HG02759 (cell line): ENCODE measurements around the gene PKP3.
"Not testable (repeated sequence)": the region's sequence is repeated elsewhere in the genome, so short reads cannot be mapped to it uniquely, and the experiment has no call there.

Experiments
- ATAC-seq: cut with Tn5 transposase; IDR thresholded peaks from one replicate; pipeline ENCODE4 v1.9.1; 2021; ENCODE audit warnings: mild to moderate bottlenecking, moderate library complexity; ENCODE audit not compliant: unreplicated experiment

Gene PKP3

GRCh38 chr11:363443-363805 lies 30.6 kb upstream of the PKP3 start:
- not testable (repeated sequence) for ATAC-seq

GRCh38 chr11:363948-364761 lies 29.9 kb upstream of the PKP3 start:
- no peak for ATAC-seq

DNA sequence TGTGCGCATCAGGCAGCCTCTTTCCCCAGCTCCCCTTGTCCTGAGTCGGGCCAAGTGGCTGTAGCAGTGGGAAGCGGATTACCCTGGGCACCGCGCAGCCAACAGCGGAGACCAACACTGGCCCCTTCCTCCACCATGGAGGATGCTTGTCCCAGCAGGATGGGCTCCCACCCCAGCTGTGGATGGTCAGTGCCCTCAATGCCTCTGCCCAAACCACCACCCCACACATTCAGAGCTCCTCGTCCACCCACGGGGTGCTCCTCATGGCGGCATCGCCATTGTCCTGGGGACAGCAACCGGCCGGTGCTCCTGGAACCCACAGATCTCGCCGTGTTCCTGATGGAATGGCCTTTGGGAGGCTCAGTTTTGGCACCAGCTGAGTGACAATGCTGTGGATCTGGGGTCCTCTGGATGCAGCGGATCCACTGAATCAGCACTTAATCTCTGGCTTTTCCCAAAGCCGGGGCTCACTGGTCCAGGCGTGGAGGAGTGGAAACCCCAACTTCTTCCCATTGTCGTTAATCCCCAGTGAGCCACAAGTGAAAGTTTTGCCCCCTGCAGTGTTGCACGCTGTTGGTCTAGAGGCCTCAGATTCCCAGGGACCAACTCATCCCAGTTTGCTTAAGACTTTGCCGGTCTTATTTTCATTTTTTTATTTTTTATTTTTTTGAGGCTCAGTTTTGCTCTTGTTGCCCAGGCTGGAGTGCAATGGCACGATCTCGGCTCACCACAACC lies 28.9 kb upstream of the PKP3 start:
- ATAC-seq: no peak

- ATAC-seq: no peak
Measured at GRCh38 chr11:365831-366230, 28.2 kb upstream of the PKP3 start.

DNA sequence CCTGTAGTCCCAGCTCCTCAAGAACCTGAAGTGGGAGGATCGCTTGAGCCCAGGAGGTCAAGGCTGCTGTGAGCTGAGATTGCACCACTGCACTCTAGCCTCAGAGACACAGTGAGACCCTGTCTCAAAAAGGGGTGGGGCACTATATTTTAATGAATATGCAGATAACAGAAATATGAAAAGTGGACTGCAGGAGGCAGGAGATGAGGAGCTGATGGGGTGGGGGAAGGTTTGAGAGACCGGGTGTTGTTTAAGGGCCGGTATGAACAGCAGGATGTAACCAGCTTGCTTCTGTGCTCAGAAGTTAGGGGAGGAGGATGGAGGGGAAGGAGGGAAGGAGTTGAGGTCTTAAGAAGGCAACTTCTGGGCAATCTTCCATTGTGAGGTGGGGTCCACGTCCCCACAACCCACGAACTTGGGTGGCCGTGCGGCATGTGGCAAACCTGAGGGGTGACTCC lies 26.0 kb upstream of the PKP3 start:
- ATAC-seq: no peak

- ATAC-seq: no peak
Measured at GRCh38 chr11:368414-369335, 25.3 kb upstream of the PKP3 start.

- ATAC-seq: no peak
Measured at GRCh38 chr11:369336-370018, 24.5 kb upstream of the PKP3 start, which contains the start of gene B4GALNT4. Gene B4GALNT4, plus strand, starts transcription at chr11:369499. Its CDS starts 305 bp downstream, at chr11:369804.

DNA sequence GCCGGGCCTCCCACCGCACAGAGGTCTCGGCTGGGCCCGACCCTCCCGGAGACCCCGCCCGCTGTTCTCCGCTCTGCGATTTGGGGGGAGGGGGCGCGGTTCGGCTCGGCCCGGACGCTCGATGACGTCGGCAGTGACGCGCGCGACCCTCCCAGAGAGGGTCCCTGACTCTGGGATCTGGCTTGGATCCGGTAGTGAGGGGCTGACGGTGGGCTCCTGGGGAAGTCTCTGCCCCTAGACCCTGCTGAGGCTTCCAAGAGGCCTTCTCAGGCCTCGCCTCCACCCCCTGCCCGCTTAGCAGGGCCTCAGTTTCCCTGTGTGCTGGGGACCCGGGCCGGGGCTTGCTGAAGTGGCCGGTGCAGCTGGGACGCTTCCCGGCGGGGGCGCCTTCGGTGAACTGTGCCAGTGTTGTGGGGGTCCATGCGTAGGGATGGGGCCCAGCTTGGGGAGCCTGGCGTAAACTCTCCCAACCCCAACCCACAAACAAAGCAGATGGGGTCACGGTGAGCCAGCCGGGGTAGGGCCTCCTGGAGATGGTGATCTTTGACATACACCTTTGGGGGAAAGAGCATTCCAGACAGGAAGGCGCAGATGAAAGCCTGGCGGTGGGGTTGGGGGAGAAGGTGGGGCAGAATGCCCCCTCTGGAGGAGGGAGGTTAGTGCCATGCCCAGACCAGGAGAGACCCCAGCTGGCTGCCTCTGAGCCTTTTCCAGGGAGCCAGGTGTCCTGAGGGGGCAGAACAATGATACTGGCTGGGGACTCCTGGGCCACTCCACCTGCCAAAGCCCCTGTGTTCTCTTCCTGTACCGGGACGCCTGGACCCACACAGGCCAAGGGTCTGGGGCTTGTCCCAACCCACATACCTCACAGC lies 23.7 kb upstream of the PKP3 start:
- no peak for ATAC-seq

DNA sequence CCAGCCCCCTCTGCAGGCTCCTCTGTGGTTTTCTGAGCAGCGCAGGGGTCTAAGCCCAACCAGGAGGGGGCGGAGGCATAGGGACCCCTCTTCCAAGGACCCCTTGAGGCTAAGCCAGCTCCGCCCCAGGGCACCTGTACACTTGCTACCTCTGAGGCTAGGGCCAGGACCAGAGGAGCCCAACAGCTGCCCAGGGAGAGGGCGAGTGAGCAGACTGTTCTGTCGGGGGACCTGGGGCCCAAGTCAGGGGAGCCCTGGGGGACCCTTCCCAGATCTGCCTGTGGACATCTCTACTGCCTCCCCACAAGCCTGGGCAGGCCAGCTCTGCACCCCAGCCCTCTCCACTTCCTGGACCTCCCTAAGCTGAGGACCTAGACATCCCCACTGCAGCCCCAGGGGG lies 23.0 kb upstream of the PKP3 start:
- no peak for ATAC-seq

GRCh38 chr11:371716-372590 lies 22.1 kb upstream of the PKP3 start:
- ATAC-seq: no peak

DNA sequence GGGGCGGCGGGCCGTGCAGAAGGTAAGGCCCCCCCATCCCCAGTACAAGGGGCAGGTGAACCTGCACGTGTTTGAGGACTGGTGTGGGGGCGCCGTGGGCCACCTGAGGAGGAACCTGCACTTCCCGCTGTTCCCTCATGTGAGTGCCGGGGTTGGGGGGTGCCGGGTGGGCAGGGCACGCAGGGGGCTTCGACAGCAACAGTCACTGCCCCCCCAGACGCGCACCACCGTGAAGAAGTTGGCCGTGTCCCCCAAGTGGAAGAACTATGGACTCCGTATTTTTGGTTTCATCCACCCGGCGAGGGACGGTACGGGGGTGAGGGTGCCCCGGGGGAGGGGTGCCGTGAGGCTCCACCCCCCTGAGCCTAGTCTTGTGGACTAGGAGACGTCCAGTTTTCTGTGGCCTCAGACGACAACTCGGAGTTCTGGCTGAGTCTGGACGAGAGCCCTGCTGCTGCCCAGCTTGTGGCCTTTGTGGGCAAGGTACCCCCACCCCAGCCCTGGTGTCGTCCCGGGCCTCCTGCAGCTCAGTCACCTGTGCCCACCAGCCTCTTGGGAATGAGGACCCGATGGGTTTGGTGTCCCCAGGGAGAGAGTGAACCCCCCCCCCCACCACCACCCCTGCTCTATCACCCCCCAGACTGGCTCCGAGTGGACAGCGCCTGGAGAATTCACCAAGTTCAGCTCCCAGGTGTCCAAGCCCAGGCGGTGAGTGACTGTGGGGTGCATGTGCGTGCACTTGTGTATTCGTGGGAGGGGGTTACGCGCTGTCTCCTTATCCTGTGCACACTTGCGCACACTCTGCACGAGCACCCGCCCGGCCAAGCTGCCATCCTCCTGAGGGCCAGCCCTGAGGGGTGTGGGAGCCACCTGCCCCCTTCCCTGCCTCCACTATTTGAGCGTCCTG lies 20.9 kb upstream of the PKP3 start:
- ATAC-seq: no peak

GRCh38 chr11:373716-374551 lies 20.1 kb upstream of the PKP3 start:
- no peak for ATAC-seq

DNA sequence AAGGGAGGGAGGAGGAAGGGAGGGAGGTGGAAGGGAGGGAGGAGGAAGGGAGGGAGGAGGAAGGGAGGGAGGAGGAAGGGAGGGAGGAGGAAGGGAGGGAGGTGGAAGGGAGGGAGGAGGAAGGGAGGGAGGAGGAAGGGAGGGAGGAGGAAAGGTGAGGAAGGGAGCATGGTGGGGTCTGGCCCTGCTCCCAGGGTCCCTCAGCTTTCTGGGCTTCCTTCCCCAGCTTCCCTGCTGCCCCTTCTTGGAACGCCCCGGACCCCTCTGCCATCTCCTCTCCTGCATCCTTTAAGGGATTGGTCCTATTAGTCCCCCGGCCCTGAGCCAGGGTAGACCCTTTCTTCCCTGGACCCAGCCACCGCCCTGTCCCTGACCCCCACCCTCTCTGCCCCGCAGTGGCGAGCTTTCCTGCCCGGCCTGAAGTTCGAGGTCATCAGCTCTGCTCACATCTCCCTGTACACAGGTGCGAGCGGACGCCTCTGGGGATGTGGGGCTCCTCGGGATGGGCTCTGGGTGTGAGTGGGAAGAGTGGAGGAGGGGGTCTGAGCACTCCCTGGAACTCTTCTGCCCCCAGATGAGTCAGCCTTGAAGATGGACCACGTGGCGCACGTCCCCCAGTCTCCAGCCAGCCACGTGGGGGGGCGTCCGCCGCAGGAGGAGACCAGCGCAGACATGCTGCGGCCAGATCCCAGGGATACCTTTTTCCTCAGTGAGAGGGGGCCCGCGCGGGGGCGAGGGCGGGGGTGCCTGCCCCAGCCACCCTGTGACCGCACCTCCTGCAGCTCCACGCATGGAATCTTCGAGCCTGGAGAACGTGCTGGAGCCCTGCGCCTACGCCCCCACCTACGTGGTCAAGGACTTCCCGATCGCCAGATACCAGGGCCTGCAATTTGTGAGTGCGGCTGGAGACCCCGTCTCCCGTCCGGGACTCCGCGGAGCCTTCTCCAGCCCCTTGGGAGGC lies 18.7 kb upstream of the PKP3 start:
- ATAC-seq: no peak

- no peak for ATAC-seq
Measured at GRCh38 chr11:376531-377173, 17.4 kb upstream of the PKP3 start.
